HepG2 (cell line): Measurements from ENCODE around the gene NWD2. TPM values are rescaled to one million over a fixed set of nuclear protein-coding genes. Genes with fewer than 3 reads are reported as not detected.

ENCODE experiments used
- MEF2D ChIP-seq: sonication (generic); formaldehyde crosslinking; IDR thresholded peaks from 2 replicates; pipeline ENCODE4 v1.5.1; 2020; ENCODE audit warnings: mild to moderate bottlenecking, missing genetic modification reagents
- THRA ChIP-seq: sonication (generic); formaldehyde crosslinking; IDR thresholded peaks from 2 replicates; pipeline ENCODE4 v1.4.0; 2020; ENCODE audit warnings: missing genetic modification reagents, borderline replicate concordance
- ZNF318 ChIP-seq: sonication (generic); formaldehyde crosslinking; IDR thresholded peaks from 2 replicates; pipeline ENCODE4 v1.4.0; 2020; ENCODE audit warnings: mild to moderate bottlenecking, missing genetic modification reagents
- ZNF720 ChIP-seq: sonication (generic); formaldehyde crosslinking; IDR thresholded peaks from 2 replicates; pipeline ENCODE4 v1.4.0; 2020; ENCODE audit warnings: missing genetic modification reagents
- polyA plus RNA-seq, 8 experiments: library from polyadenylated mRNA; depleted of rRNA in 3 of 8; stranded (reverse) in 7 of 8; unstranded in 1 of 8; fragments of >200 nt; fragmentation: Illumina TruSeq in 4 of 8; extraction: Trizol in 4 of 8; gene quantifications; 2 replicates each; pipeline versions ENCODE4 v1.2.1 to v1.2.3, GENCODE V29; 2011 to 2016; ENCODE audit warnings: low read depth in 4 of 8, missing spikeins in 1 of 8, mixed read lengths in 1 of 8; ENCODE audit not compliant: insufficient read depth in 1 of 8
- total RNA-seq, 5 experiments: library from RNA; depleted of rRNA; stranded (reverse); fragments of >200 nt; fragmentation: Illumina TruSeq; extraction: Trizol; gene quantifications; 2 replicates each; pipeline ENCODE4 v1.2.3, GENCODE V29; 2016; ENCODE audit warnings: low read depth in 1 of 5

The NWD2 gene
- total and polyA plus RNA-seq, 2 of the 13 experiments (the other 11 are each of a cell fraction or from before 2014, with no cell fraction given): not detected

GRCh38 chr4:37397505-37397904 is 153.0 kb downstream of the NWD2 start (continued):
- no peak for TF ChIP-seq ZNF318 (CRISPR knock-in tag)
- TF ChIP-seq MEF2D (CRISPR knock-in tag): no peak
- TF ChIP-seq ZNF720 (CRISPR knock-in tag): no peak
- TF ChIP-seq THRA: no peak
